Measurements from ENCODE around the gene HJURP.
"Not testable (repeated sequence)": the region's sequence is repeated elsewhere in the genome, so short reads cannot be mapped to it uniquely, and the experiment has no call there.

The HJURP gene

DNA sequence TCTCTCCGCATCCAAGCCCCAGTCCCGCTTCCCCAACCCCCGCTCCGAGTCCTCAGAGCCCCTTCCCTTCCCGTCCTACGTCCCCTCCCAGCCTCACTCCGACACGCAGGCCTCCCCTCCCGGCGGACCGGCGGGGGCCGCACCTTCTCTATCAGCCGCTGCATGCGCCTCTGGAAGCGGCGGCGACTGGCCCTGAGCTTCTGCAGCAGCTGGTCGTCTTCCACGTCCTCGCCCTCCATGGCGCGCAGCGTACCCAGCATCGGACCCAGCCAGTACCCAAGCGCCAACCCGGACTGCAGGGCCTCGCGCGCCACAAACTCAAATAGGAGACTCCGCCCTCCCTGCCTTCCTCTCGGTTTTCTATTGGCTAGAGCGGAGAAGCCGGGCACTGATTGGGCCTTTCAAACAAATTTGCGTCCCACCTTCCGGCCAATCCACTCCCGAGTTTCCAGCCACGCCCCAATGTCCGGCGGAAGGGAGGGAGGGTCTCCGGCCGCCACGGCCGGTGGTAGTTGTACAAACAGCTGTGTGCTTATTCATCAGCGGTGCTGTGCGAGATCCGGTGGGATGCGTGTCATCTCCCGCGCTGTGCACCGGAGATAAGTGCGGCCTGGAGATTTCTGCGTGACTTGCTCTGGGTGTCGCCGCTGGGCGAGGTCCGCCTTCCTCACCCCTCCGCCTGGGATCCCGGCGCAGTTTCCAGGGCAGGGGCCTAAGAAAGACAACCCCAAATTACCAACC is at the start of gene HJURP:
TSS of gene HJURP (minus strand) at position 295 of the 741 bp plus-strand sequence. CDS start at position 260, 35 bp downstream.
- peak; percentile 98 for DNase-seq

- DNase-seq: no peak
Observed at GRCh38 chr2:233901884-233902283, 47.5 kb upstream of the HJURP start.

DNA sequence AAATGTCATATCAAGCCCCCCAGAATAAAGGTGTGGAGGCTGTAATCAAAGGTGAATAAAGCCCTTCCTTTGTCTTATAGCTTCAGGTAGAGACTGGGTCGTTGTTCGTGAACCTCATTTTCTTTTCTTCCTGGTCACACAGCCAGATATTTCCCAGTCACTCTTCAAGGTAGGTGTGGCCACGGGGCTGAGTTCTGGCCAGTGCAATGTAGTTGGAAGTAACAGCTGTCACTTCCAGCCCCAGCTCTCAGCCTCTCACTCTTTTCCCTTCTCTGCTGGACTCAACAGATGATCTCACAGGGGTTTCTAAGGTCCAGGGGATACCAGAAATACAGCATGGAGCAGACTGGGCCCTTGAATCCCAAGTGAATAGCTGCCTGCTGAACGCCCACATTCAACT is 47.0 kb upstream of the HJURP start:
- no peak for DNase-seq

- not testable (repeated sequence) for DNase-seq
Observed at GRCh38 chr2:233896253-233896652, 41.9 kb upstream of the HJURP start.

GRCh38 chr2:233892793-233893192 is 38.5 kb upstream of the HJURP start:
- no peak for DNase-seq

- no peak for DNase-seq
Observed at GRCh38 chr2:233882353-233882752, 28.0 kb upstream of the HJURP start.

DNA sequence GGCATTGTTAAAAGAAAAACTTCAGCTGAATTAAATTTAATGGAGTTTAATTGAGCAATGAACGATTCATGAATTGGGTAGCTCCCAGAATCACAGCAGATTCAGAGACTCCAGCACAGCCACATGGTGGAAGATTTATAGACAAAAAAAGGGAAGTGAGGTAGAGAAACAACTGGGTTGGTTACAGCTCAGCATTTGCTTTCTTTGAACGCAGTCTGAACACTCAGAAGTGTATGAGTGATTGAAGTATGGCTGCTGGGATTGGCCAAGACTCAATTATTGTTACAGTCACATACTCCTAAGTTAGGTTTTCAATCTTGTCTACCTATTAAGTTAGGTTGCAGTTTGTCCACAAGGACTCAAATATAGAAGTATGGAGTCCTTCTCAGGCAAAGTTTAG is 17.8 kb upstream of the HJURP start:
- DNase-seq: not testable (repeated sequence)

GRCh38 chr2:233871432-233871831 is 17.1 kb upstream of the HJURP start:
- DNase-seq: no peak

GRCh38 chr2:233867993-233868532 is 13.7 kb upstream of the HJURP start, which contains the start of gene MSL3B:
TSS of gene MSL3B (minus strand) at chr2:233868386.
- peak; percentile 68 for DNase-seq

DNA sequence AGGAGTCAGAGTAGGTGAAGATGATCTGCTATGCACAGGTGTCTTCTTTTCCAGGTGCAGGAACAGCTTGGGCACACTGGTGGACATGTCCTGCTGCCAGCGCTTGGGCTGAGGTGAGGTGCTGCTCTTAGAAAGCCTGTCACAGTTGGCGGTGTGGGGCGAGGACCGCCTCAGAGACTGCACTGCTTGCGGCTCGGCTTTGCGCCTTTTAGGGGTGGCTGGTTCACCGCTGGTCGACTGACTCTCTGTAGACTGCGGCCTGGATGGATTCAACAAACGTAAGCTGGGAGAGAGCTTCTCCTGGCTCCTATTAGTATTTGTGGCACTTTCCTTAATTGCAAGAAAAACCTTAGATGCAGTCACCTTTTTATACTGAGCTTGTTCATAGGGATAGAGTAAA is 12.1 kb upstream of the HJURP start:
- DNase-seq: no peak

DNA sequence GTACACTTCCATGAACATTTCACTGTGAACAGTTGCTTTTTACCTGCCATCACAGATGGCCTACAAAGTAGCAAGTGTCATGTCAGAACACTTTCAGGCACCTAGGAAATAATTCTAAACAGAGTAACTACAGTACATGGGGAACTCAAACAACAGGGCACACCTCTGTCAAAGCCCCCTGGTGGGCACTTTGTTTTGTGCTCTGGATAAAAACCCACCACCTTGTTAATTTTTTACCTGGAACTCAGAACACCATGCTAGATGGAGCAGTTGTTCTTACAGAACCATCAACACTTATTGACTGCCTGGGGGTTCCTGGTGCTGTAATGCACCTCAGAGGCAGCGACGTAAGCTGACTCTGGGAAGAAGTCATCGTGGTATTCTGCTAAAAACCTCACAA is 11.5 kb upstream of the HJURP start:
- no peak for DNase-seq

- no peak for DNase-seq
Observed at GRCh38 chr2:233862261-233862768, 8.0 kb upstream of the HJURP start.

GRCh38 chr2:233858331-233858730 is 4.0 kb upstream of the HJURP start:
- DNase-seq: no peak

DNA sequence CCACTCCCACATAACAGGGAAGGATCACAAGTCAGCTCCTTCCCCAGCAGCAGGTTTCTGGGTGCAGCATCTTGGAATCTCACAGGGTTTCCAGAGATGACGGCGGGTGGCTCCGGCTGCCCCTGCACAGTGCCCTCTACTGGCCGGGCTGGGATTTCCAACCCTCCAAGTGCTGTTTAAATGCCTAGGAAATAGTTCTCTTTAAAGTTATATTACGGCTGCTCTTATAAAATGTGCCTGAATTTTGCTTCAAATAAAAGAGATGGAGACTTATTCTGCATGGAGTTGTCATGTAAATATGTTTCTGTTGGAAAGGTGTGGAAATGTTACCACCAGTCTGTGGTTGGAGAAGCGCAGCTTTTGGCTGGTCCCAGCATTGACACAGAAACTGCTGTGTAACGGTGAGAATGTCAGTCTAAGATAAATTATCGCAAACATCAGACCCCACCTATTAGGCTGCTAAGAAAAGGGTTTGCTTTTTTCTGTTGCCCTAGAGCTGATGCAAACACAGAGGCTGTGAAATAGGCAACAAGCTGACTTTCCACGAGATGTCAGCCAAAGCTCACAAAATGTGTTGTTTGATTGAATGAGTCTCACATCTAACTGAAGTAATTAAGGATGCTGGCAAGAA is 3.3 kb upstream of the HJURP start:
- DNase-seq: peak; percentile 72

DNA sequence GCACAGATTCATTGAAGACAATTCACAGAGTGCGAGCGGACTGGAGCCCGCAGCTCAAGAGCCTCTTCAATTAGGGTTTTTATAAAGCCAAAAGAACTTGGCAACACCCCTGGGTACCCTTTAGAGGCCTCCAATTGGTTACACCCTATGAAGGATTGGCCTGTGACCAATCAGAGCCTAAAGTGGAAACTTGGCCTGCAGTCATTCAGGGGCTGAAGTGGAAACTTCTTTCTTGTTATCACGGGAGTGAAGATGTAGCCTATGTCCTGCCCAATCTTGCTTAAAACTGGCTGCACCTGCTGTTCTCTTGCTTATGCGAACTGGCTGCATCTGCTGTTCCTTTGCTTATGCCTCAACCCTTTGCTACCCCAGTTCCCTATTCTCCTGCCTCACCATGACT is 1.8 kb upstream of the HJURP start:
- no peak for DNase-seq

- no peak for DNase-seq
Observed at GRCh38 chr2:233855345-233855744, 1.0 kb upstream of the HJURP start.

- DNase-seq: no peak
Observed at GRCh38 chr2:233853883-233854240, 473 bp downstream of the HJURP start.

DNA sequence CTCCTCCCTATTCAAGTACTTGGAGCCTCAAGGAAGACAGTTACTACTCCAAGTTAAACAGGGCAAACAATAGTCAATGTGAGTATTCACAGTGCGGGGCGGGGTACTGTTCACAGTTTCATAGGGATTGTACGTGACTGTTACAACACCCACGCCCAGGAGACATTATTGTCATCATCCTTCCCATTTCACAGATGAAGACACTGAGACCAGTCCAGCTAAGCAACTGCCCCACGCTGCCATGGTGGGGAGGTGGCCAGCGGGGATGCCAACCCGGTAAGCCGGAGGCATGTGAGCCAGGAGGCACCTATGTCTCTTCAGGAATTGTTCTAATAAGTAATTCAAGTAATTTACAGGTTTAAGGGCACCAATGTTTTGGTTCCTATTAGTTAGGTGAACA is 982 bp downstream of the HJURP start:
- DNase-seq: no peak

GRCh38 chr2:233852056-233852455 is 2.3 kb downstream of the HJURP start:
- no peak for DNase-seq

DNA sequence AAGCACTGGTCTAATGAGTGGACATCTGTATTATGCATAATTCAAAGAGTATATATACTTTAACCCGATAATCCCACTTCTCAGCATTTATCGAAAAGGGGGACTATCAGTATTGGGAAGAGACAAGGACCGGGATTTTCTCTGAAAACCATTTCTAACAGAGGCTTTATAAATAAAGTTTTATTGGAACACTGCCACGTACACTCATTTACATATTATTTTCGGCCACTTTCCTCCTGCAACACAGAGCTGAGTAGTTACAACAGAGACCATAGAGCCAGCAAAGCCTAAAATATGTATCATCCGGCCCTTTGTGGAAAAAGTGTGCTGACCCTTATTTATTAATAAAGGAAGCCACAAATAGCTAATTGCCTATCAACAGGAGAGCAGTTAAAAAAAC is 3.2 kb downstream of the HJURP start:
- DNase-seq: no peak

DNA sequence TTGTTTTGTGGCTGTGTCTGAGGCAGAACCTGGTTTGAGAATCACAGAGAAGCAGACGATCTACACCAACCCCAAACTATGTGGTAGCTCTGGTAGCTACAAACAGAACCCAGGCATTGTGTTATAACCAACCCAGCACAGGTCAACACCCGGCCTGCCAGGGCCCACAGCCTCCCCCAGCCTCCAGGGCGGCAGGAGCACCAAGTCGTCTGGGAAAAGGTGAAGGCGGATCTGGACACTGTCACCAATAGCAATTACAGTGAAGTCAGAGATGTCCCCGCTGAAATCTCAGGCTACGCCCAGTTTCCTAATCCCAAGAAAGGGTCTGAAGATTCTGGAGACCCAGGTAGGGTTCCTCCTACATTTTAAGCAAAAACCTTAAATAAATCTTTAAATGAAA is 3.6 kb downstream of the HJURP start:
- DNase-seq: no peak

- no peak for DNase-seq
Observed at GRCh38 chr2:233849607-233850271, 4.6 kb downstream of the HJURP start.

- DNase-seq: no peak
Observed at GRCh38 chr2:233848276-233848675, 6.1 kb downstream of the HJURP start.

Data from activated CD4-positive, alpha-beta T cell treated with anti-CD3 and anti-CD28 coated beads, Interleukin-2, Interleukin-6, amounts not matched to agents 100 ng/mL and 50 ng/mL, durations not matched to agents 16 hours and 8 hours (primary cell).